ENCODE data around the gene SPOUT1. TPM values are rescaled to one million over a fixed set of nuclear protein-coding genes. Genes with fewer than 3 reads are reported as not detected.

The SPOUT1 gene
- polyA plus RNA-seq, 2 of the 4 experiments (the other 2 are of a cell fraction), result 24.3 to 28.5 TPM

GRCh38 chr9:128771745-128772519, 57.7 kb downstream of the SPOUT1 start, which contains the start of gene ZER1 (continued):
- TF ChIP-seq HDAC2 (IDR thresholded peaks at IDR 0.05) (no peak), MAX (IDR thresholded peaks at IDR 0.05) (peak; percentile 84)

GRCh38 chr9:128771094-128771721, 58.4 kb downstream of the SPOUT1 start:
- peak overlapping the region; percentile 76 for H3K4me3 ChIP-seq
- ChIA-PET CTCF (interaction anchor here (0.9 to 2.4 kb wide), 5 partner anchors 37 to 69 kb away, joined by 5 to 6 read pairs (median 6); partner anchors contain the start of genes ENDOG and PKN3), POLR2A (interaction anchor here (0.6 to 1.5 kb wide), 3 partner anchors 8 to 1775 kb away, joined by 3 to 4 read pairs (median 4); no protein-coding TSS in a partner anchor)
- peaks cover 6% of the 10 kb centered on the region for H3K9me3 ChIP-seq
- H3K4me1 ChIP-seq, result peaks cover 5% of the 10 kb centered on the region; the same call in 1 of the 3 replicates
- peak overlapping the region; percentile 85 for H3K4me2 ChIP-seq
- WGBS (ENCODE audit: missing lambda C conversion rate), result 6% methylated on average over 23 of the region's 28 CpGs
- ATAC-seq (peak; percentile 49 to 63), FAIRE-seq (no peak), DNase-seq (ENCODE audit: low read depth in 1 of 2, low spot score in 1 of 2) (no peak)
- H3K27ac ChIP-seq, result peak overlapping the region; percentile 87 to 96
- TF ChIP-seq HOXA7 (CRISPR knock-in tag; IDR thresholded peaks at IDR 0.05) (no peak), EP300 (IDR thresholded peaks at IDR 0.05) (no peak), EHF (CRISPR knock-in tag; IDR thresholded peaks at IDR 0.05) (no peak), PBX3 (IDR thresholded peaks at IDR 0.05) (no peak), E2F6 (IDR thresholded peaks at IDR 0.05; ENCODE audit: borderline replicate concordance, low read depth) (no peak), NPAS2 (CRISPR knock-in tag; IDR thresholded peaks at IDR 0.05; ENCODE audit: borderline replicate concordance) (no peak), KDM1A (IDR thresholded peaks at IDR 0.05; ENCODE audit: low read depth) (no peak), EHMT2 (IDR thresholded peaks at IDR 0.05; ENCODE audit: low read depth) (no peak), CHD2 (IDR thresholded peaks at IDR 0.05; ENCODE audit: low read length, partially characterized antibody) (no peak), POLR2AphosphoS2 (conservative IDR thresholded peaks at IDR 0.05; ENCODE audit: low read length) (no peak), RFX5 (IDR thresholded peaks at IDR 0.05) (no peak), ZC3H11A (IDR thresholded peaks at IDR 0.05) (no peak), MAX (IDR thresholded peaks at IDR 0.05) (no peak), HES2 (IDR thresholded peaks at IDR 0.05) (no peak), HMGXB4 (CRISPR knock-in tag; IDR thresholded peaks at IDR 0.05; ENCODE audit: borderline replicate concordance) (no peak), RNF2 (IDR thresholded peaks at IDR 0.05; ENCODE audit: borderline replicate concordance, low read depth) (no peak), SMC3 (IDR thresholded peaks at IDR 0.05) (no peak)
